HepG2 (cell line): ENCODE results near the gene CISD1. TPM values are rescaled to one million over a fixed set of nuclear protein-coding genes. Genes with fewer than 3 reads are reported as not detected.

Experiments used
- CREB1 ChIP-seq, 2 experiments: fragments of 450-650 bp in 1 of 2; IDR thresholded peaks; 2 replicates each; pipeline ENCODE4 v1.6.1; 2016 to 2017; ENCODE audit warnings: control low read depth in 1 of 2, mild to moderate bottlenecking in 1 of 2, missing compliant biosample characterization in 1 of 2, missing genetic modification characterization in 1 of 2
- MLLT10 ChIP-seq: sonication (generic); formaldehyde crosslinking; IDR thresholded peaks from 2 replicates; pipeline ENCODE4 v1.4.0; 2020; ENCODE audit warnings: missing genetic modification reagents
- PHF5A ChIP-seq: IDR thresholded peaks from one replicate; pipeline ENCODE4 v1.6.1; 2018; ENCODE audit warnings: low read depth, missing genetic modification reagents; ENCODE audit not compliant: unreplicated experiment
- SAFB2 ChIP-seq: sonication (generic); formaldehyde crosslinking; IDR thresholded peaks from 2 replicates; pipeline ENCODE4 v1.5.1; 2020; ENCODE audit warnings: missing genetic modification reagents, low read depth, mild to moderate bottlenecking, borderline replicate concordance
- SATB2 ChIP-seq: sonication (generic); formaldehyde crosslinking; IDR thresholded peaks from 2 replicates; pipeline ENCODE4 v1.5.0; 2020; ENCODE audit warnings: missing genetic modification reagents
- SRSF9 ChIP-seq: fragments of 200-400 bp; formaldehyde crosslinking; IDR thresholded peaks from 2 replicates; pipeline ENCODE4 v1.6.1; 2018; ENCODE audit warnings: borderline replicate concordance, mild to moderate bottlenecking, low read depth, low read length; ENCODE audit not compliant: insufficient read depth, poor library complexity, severe bottlenecking
- ZBTB1 ChIP-seq: sonication (generic); formaldehyde crosslinking; IDR thresholded peaks from 2 replicates; pipeline ENCODE4 v1.4.0; 2020; ENCODE audit warnings: missing genetic modification reagents, borderline replicate concordance
- ZC3H4 ChIP-seq: sonication (generic); formaldehyde crosslinking; IDR thresholded peaks from 2 replicates; pipeline ENCODE4 v1.4.0; 2020; ENCODE audit warnings: missing genetic modification reagents, borderline replicate concordance
- ZFP91 ChIP-seq: sonication (generic); formaldehyde crosslinking; IDR thresholded peaks from 2 replicates; pipeline ENCODE4 v1.9.0; 2022; ENCODE audit warnings: missing genetic modification reagents, mild to moderate bottlenecking, borderline replicate concordance
- ZKSCAN8 ChIP-seq: IDR thresholded peaks from 2 replicates; pipeline ENCODE4 v1.6.1; 2016; ENCODE audit warnings: borderline replicate concordance, missing genetic modification reagents, missing compliant biosample characterization
- ZNF180 ChIP-seq: sonication (generic); formaldehyde crosslinking; IDR thresholded peaks from 2 replicates; pipeline ENCODE4 v1.4.0; 2020; ENCODE audit warnings: low read depth, missing genetic modification reagents, borderline replicate concordance
- ZNF354B ChIP-seq: sonication (generic); formaldehyde crosslinking; IDR thresholded peaks from 2 replicates; pipeline ENCODE4 v1.8.0; 2022; ENCODE audit warnings: mild to moderate bottlenecking, missing genetic modification reagents
- ZNF652 ChIP-seq: IDR thresholded peaks from 2 replicates; pipeline ENCODE4 v1.6.1; 2016; ENCODE audit warnings: low read depth, borderline replicate concordance
- ZNF674 ChIP-seq: sonication (generic); formaldehyde crosslinking; IDR thresholded peaks from 2 replicates; pipeline ENCODE4 v1.5.0; 2020; ENCODE audit warnings: low read depth, mild to moderate bottlenecking, missing genetic modification reagents
- ZNF775 ChIP-seq: sonication (generic); formaldehyde crosslinking; IDR thresholded peaks from 2 replicates; pipeline ENCODE4 v1.4.0; 2020; ENCODE audit warnings: missing genetic modification reagents, mild to moderate bottlenecking, moderate library complexity, borderline replicate concordance
- ZSCAN21 ChIP-seq: sonication (generic); formaldehyde crosslinking; IDR thresholded peaks from 2 replicates; pipeline ENCODE4 v1.8.0; 2022; ENCODE audit warnings: mild to moderate bottlenecking, missing genetic modification reagents, moderate library complexity, borderline replicate concordance
- polyA plus RNA-seq, 8 experiments: library from polyadenylated mRNA; depleted of rRNA in 3 of 8; stranded (reverse) in 7 of 8; unstranded in 1 of 8; fragments of >200 nt; fragmentation: Illumina TruSeq in 4 of 8; extraction: Trizol in 4 of 8; gene quantifications; 2 replicates each; pipeline versions ENCODE4 v1.2.1 to v1.2.3, GENCODE V29; 2011 to 2016; ENCODE audit warnings: low read depth in 4 of 8, missing spikeins in 1 of 8, mixed read lengths in 1 of 8; ENCODE audit not compliant: insufficient read depth in 1 of 8
- total RNA-seq, 5 experiments: library from RNA; depleted of rRNA; stranded (reverse); fragments of >200 nt; fragmentation: Illumina TruSeq; extraction: Trizol; gene quantifications; 2 replicates each; pipeline ENCODE4 v1.2.3, GENCODE V29; 2016; ENCODE audit warnings: low read depth in 1 of 5
- TF ChIP-seq, protein P1 (sequence below): sonication (generic); formaldehyde crosslinking; IDR thresholded peaks from 2 replicates; pipeline ENCODE4 v1.8.0; 2022; ENCODE audit warnings: mild to moderate bottlenecking, missing genetic modification reagents; ENCODE audit not compliant: insufficient replicate concordance
- TF ChIP-seq, protein P2 (sequence below): sonication (generic); formaldehyde crosslinking; IDR thresholded peaks from 2 replicates; pipeline ENCODE4 v1.5.1; 2020; ENCODE audit warnings: mild to moderate bottlenecking, missing genetic modification reagents, moderate library complexity
- TF ChIP-seq, protein P3 (sequence below), 2 experiments: fragments of 450-650 bp in 1 of 2; sonication (generic) in 1 of 2; formaldehyde crosslinking; IDR thresholded peaks; 2 replicates each; pipeline versions ENCODE4 v1.5.0 to v1.8.0; 2020 to 2022; ENCODE audit warnings: mild to moderate bottlenecking in 1 of 2, missing genetic modification reagents in 1 of 2

Gene CISD1
- total and polyA plus RNA-seq, 2 of the 13 experiments (the other 11 are each of a cell fraction or from before 2014, with no cell fraction given): 63.4 to 78.9 TPM

- TF ChIP-seq SRSF9: no peak
- TF ChIP-seq SAFB2: 0 out of 2 replicates have a peak, but pooled peaks have one; percentile 27
- TF ChIP-seq, protein P1, sequence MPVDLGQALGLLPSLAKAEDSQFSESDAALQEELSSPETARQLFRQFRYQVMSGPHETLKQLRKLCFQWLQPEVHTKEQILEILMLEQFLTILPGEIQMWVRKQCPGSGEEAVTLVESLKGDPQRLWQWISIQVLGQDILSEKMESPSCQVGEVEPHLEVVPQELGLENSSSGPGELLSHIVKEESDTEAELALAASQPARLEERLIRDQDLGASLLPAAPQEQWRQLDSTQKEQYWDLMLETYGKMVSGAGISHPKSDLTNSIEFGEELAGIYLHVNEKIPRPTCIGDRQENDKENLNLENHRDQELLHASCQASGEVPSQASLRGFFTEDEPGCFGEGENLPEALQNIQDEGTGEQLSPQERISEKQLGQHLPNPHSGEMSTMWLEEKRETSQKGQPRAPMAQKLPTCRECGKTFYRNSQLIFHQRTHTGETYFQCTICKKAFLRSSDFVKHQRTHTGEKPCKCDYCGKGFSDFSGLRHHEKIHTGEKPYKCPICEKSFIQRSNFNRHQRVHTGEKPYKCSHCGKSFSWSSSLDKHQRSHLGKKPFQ (CRISPR knock-in tag): no peak
- TF ChIP-seq, protein P2, sequence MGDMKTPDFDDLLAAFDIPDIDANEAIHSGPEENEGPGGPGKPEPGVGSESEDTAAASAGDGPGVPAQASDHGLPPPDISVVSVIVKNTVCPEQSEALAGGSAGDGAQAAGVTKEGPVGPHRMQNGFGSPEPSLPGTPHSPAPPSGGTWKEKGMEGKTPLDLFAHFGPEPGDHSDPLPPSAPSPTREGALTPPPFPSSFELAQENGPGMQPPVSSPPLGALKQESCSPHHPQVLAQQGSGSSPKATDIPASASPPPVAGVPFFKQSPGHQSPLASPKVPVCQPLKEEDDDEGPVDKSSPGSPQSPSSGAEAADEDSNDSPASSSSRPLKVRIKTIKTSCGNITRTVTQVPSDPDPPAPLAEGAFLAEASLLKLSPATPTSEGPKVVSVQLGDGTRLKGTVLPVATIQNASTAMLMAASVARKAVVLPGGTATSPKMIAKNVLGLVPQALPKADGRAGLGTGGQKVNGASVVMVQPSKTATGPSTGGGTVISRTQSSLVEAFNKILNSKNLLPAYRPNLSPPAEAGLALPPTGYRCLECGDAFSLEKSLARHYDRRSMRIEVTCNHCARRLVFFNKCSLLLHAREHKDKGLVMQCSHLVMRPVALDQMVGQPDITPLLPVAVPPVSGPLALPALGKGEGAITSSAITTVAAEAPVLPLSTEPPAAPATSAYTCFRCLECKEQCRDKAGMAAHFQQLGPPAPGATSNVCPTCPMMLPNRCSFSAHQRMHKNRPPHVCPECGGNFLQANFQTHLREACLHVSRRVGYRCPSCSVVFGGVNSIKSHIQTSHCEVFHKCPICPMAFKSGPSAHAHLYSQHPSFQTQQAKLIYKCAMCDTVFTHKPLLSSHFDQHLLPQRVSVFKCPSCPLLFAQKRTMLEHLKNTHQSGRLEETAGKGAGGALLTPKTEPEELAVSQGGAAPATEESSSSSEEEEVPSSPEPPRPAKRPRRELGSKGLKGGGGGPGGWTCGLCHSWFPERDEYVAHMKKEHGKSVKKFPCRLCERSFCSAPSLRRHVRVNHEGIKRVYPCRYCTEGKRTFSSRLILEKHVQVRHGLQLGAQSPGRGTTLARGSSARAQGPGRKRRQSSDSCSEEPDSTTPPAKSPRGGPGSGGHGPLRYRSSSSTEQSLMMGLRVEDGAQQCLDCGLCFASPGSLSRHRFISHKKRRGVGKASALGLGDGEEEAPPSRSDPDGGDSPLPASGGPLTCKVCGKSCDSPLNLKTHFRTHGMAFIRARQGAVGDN (CRISPR knock-in tag): peak; percentile 90
- TF ChIP-seq, protein P3, sequence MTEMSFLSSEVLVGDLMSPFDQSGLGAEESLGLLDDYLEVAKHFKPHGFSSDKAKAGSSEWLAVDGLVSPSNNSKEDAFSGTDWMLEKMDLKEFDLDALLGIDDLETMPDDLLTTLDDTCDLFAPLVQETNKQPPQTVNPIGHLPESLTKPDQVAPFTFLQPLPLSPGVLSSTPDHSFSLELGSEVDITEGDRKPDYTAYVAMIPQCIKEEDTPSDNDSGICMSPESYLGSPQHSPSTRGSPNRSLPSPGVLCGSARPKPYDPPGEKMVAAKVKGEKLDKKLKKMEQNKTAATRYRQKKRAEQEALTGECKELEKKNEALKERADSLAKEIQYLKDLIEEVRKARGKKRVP (CRISPR knock-in tag; IDR thresholded peaks at IDR 0.05): 0 out of 4 replicates have a peak, but pooled peaks of 1 of the 2 experiments have one; percentile 41
- TF ChIP-seq ZKSCAN8 (CRISPR knock-in tag): no peak
- no peak for TF ChIP-seq ZNF652 (CRISPR knock-in tag)
- no peak for TF ChIP-seq ZNF180 (CRISPR knock-in tag)
- no peak for TF ChIP-seq ZSCAN21 (CRISPR knock-in tag)
- no peak for TF ChIP-seq SATB2 (CRISPR knock-in tag)
- no peak for TF ChIP-seq ZNF674 (CRISPR knock-in tag)
- TF ChIP-seq CREB1 (IDR thresholded peaks at IDR 0.05): peak; percentile 46; the same call in 1 of the 2 replicates
- no peak for TF ChIP-seq CREB1 (CRISPR knock-in tag; IDR thresholded peaks at IDR 0.05)
- no peak for TF ChIP-seq ZC3H4 (CRISPR knock-in tag)
- TF ChIP-seq ZBTB1: no peak
- TF ChIP-seq ZFP91 (CRISPR knock-in tag): no peak; the same call in 1 of the 2 replicates
- TF ChIP-seq MLLT10 (CRISPR knock-in tag): no peak
- no peak for TF ChIP-seq ZNF775 (CRISPR knock-in tag)
- TF ChIP-seq PHF5A (CRISPR knock-in tag): no peak
- no peak for TF ChIP-seq ZNF354B (CRISPR knock-in tag)
Measured at GRCh38 chr10:58267713-58268453, 1.1 kb upstream of the CISD1 start, which contains the start of gene IPMK (continued).
